Ramos (cell line): ENCODE measurements around the gene IPO5.

Experiments used
- in situ Hi-C: fragments of 300-500 bp; cut with MboI; formaldehyde crosslinking; loops from one replicate; pipeline ENCODE4 v1.14.3; 2022; ENCODE audit warnings: low sequenced_read_pairs; ENCODE audit not compliant: unreplicated experiment

Gene IPO5

DNA sequence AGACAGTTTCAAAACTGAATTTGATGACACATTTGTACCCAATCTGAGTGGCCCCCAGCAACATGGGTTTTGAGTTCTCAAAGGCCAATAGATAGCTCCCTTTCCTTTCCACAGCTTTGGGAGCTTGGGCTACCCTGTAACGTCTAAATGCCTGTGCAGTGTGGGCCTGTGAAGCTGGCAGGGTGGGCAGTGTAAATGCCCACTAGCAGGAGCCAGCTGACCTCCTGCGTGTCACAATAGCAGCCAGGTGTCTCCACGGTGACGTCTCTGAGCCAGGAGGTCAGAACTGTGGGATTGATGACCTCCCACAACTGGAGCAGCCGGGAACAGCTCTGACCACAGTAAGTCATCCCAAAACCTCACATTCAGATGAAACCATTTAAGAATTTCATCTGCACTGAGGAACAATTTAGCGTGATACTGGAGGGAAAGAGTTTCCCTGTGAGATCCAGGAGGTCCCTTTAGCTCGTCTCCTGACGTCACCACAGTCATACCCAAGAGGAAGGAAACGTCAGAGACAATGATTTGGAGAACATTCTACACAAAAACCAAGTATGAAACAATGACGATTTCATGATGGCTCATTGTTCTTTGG lies at the start of gene IPO5:
IPO5 (plus strand) TSS at position 300 of the 595 bp plus-strand sequence. CDS start 23,022 bp downstream, outside the sequence.
- in situ Hi-C loops: no loop called here

- in situ Hi-C loops: no loop called here
Observed at GRCh38 chr13:97904059-97904458, 49.4 kb upstream of the IPO5 start.

GRCh38 chr13:97905517-97905916 lies 48.0 kb upstream of the IPO5 start:
- in situ Hi-C loops: no loop called here

DNA sequence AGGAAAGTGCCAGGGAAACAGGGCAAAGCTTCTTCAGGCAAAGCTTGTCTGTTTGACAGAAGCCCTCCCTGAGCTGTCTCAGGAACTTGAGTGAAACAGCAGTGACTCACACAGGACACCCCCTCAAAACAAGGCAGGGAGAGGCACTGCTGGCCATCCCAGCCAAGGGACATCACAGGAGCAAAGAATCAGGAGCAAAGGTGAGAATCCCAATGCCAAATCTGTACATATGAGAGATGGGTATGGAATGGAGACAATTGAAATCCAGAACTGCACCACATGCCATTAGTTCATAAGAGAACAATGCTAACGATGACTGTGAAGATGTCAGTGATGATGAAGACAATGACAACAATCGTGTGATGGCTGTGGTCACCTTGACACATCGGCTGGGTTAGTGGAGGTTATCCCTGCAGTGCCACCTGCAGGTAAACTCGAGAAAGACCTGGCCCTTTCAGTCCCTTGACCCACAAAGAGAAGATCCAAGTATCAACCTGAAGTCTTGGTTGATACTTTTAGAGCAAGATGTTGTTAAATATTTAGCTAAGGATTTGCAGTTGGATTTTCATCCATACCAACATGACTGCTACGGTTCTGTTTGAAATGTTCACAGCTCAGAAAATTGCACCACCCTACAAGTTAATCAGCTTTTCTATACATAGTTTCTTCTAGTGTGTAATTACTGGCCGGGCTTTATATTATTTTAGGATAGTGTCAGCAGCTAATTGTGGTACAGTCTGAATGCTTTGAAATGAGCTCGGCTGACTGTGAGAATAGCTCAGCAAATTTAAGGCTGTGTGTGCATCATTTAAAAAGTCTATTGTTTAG lies 42.0 kb upstream of the IPO5 start:
- in situ Hi-C loops: no loop called here

GRCh38 chr13:97912139-97912535 lies 41.3 kb upstream of the IPO5 start:
- in situ Hi-C loops: no loop called here

DNA sequence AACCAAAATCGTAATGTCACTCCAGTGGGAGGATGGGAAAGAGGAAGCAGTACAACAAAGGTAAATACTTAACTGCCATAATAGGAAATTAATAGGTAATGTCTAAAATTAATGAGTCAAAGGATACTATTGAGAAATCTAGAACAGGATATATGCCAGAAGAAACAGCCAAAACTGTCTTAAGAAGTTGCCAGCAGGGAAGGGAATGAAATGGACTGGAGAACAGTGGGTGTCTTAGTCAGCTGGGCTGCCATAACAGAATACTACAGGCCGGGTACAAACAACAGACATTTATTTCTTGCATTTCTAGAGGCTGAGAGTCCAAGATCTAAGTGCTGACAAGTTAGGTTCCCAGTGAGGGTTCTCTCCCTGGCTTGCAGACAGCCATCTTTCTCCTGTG lies 40.3 kb upstream of the IPO5 start:
- in situ Hi-C loops: no loop called here

GRCh38 chr13:97914540-97914939 lies 38.9 kb upstream of the IPO5 start:
- in situ Hi-C loops: no loop called here

GRCh38 chr13:97921176-97921816 lies 32.2 kb upstream of the IPO5 start:
- in situ Hi-C loops: no loop called here

- in situ Hi-C loops: no loop called here
Observed at GRCh38 chr13:97928301-97928700, 25.2 kb upstream of the IPO5 start.

DNA sequence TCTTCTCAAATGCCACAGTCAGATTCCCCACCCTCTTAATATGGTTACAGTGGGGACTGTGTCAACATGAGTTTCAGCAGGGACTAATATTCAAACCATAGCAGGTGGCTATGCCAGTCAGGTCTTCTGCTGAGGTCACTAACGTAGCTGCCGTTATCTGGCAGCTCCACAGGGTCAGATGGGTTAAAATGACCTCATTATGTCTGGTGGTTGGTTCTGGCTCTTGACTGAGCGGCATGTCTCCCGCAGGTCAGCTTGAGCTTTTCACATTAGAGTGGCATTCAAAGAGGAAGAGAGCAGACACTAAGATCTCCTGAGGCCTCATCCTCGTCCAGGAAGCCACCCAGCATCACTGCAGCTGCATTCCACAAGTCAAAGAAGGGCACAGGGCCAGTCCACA lies 21.4 kb upstream of the IPO5 start:
- in situ Hi-C loops: no loop called here

DNA sequence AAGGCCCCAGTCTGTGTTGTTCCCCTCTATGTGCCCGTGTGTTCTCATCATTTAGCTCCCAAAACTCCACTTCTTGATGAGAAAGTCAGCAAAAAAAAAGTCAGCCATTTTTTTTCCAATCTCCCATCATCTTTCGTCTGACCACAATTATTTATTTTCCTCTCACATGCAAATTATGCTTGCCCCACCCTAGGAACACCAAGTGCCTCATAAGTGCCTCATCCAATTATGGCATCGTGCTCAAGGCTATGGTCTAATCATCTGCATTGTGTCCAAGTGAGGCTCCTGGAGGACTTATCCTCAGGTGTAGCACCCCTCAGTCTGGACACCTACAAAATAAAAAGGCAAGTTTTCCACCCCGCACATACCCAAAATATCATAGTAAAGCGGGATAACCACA lies 20.8 kb upstream of the IPO5 start:
- in situ Hi-C loops: no loop called here

- in situ Hi-C loops: no loop called here
Observed at GRCh38 chr13:97933776-97934175, 19.7 kb upstream of the IPO5 start.

GRCh38 chr13:97934590-97934989 lies 18.9 kb upstream of the IPO5 start:
- in situ Hi-C loops: no loop called here

DNA sequence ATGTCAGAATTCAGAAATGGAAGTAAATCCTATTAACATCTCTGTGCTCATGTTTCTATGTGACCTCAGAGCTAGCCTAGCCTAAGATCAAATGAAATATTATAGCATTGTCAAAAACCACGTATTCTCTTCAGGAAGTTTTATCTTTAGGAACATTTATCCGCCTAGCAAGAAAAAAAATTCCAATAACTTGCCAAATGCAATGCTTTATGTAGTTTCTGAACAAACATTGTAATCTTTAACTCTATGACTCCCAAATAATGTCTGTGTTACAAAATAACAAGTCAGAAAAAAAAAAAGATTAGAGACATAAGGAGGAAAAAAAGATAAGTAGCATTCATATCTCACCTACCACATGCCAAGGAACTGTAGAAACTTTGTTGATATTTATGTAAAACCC lies 18.4 kb upstream of the IPO5 start:
- in situ Hi-C loops: no loop called here

- in situ Hi-C loops: no loop called here
Observed at GRCh38 chr13:97936036-97936435, 17.4 kb upstream of the IPO5 start.

DNA sequence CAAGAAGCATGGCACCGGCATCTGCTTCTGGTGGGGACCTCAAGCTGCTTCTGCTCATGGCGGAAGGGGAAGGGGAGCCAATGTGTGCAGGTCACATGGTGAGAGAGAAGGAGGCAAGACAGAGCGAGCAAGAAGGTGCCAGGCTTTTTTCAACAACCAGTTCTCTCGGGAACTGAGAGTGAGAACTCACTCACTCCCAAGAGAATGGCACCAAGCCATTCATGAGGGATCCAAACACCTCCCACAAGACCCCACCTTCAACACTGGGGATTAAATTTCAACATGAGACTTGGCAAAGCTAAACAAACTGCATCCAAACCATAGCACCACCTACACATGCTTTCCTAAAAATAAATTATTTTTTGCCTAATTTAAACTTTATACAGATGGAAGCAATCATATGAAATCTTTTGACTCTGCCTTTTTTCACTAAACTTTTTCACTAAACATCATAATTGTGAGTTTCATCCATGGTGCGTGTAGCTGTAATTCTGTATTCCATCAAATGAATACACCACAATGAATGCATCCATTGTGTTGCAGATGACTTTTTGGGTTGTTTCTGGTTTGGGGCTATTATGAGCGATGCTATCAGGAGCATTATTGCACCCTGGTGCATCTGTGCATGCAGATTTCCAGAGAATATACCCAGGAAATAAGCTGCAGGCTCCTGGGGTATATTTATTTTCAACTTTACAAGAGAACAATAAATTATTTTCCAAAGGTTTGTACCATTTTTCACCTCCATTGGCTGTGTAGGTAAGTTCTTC lies 14.6 kb upstream of the IPO5 start:
- in situ Hi-C loops: no loop called here

DNA sequence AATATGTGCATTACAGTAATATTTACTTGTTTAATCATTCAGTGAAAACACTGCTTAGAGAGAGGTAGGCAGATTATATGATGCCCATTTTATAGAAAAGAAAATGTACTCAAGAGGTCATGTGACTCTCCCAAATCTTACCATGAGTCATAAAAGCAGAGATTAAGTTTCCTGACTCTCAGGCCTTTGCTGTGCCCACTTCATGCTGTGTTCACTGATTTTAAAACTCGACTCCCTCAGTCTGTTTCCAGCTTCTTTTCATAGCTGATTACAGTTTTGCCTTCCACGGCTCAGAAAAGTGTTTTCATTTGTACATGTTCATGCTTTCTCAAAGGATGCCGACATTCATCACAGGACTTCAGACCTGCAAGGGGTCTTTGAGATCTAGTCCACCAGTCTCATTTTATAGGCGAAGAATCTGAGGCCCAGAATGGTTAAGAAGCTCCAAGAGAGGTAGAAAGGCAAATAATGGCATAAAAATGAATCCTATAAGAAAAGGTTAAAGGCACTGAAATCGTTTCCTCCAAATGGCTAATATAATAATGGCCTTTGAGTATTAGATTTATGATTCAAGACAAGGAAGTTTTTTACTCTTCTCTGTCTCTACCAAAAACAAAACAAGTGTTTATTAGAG lies 9.0 kb upstream of the IPO5 start:
- in situ Hi-C loops: no loop called here

DNA sequence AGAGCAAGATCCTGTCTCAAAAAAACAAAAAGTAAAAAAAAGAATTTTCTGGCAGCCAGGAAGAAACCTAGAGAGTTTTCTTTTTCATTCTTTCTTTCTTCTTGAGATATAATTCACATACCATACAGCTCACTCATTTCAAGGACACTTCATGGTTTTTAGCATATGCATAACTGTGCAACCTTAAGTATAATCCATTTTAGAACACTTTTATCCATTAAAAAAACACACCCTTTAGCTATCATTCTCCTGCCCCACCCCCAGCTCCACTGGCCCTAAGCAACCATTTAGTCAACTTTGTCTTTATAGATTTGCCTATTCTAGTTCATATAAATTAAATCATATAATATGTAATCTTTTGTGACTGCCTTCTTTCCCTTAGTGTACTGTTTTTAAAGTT lies 8.1 kb upstream of the IPO5 start:
- in situ Hi-C loops: no loop called here

- in situ Hi-C loops: no loop called here
Observed at GRCh38 chr13:97945792-97946419, 7.6 kb upstream of the IPO5 start.
